ENCODE measurements around the gene CLPTM1. TPM values are rescaled to one million over a fixed set of nuclear protein-coding genes. Genes with fewer than 3 reads are reported as not detected.

The CLPTM1 gene
- total RNA-seq, 1 donor = 45.2 TPM

GRCh38 chr19:44951179-44952159, 3.7 kb upstream of the CLPTM1 start:
- TF ChIP-seq CTCF (IDR thresholded peaks at IDR 0.05; ENCODE audit: extremely low read depth, low read depth, low read length) = peak; percentile 95
- H3K4me1 ChIP-seq (ENCODE audit: insufficient read depth, low read length) = peaks cover 23% of the 10 kb centered on the region
- peaks cover 6% of the 10 kb centered on the region for H3K36me3 ChIP-seq (ENCODE audit: insufficient read depth, low read length)
- peak overlapping the region; percentile 56 for H3K4me3 ChIP-seq (ENCODE audit: insufficient read depth, low read length)
- no peaks in the 10 kb centered on the region for H3K9me3 ChIP-seq (ENCODE audit: low read depth, low read length)
- peak overlapping the region; percentile 84 for H2AFZ ChIP-seq (ENCODE audit: low read length)
- H3K79me2 ChIP-seq (ENCODE audit: insufficient read depth, low read length) = peaks cover 17% of the 10 kb centered on the region
- no peak overlapping the region for H3K27ac ChIP-seq (ENCODE audit: low read depth, low read length)
- DNase-seq (ENCODE audit: insufficient read length, low spot score, missing footprints) = peak; percentile 90
- peaks cover 11% of the 10 kb centered on the region for H4K20me1 ChIP-seq (ENCODE audit: insufficient read depth, low read length)
- peak overlapping the region; percentile 79 for H3K4me2 ChIP-seq (ENCODE audit: insufficient read depth, low read length)
- no peaks in the 10 kb centered on the region for H3K27me3 ChIP-seq (ENCODE audit: insufficient read depth, low read length)

GRCh38 chr19:44954278-44954648, 917 bp upstream of the CLPTM1 start:
- H3K36me3 ChIP-seq (ENCODE audit: insufficient read depth, low read length) = peaks cover 6% of the 10 kb centered on the region
- H3K9me3 ChIP-seq (ENCODE audit: low read depth, low read length) = no peaks in the 10 kb centered on the region
- TF ChIP-seq CTCF (IDR thresholded peaks at IDR 0.05; ENCODE audit: extremely low read depth, low read depth, low read length) = no peak
- peaks cover 22% of the 10 kb centered on the region for H3K4me1 ChIP-seq (ENCODE audit: insufficient read depth, low read length)
- peak overlapping the region; percentile 100 for H2AFZ ChIP-seq (ENCODE audit: low read length)
- H3K4me2 ChIP-seq (ENCODE audit: insufficient read depth, low read length) = peak overlapping the region; percentile 82
- peaks cover 35% of the 10 kb centered on the region for H4K20me1 ChIP-seq (ENCODE audit: insufficient read depth, low read length)
- DNase-seq (ENCODE audit: insufficient read length, low spot score, missing footprints) = no peak
- H3K27me3 ChIP-seq (ENCODE audit: insufficient read depth, low read length) = no peaks in the 10 kb centered on the region
- H3K79me2 ChIP-seq (ENCODE audit: insufficient read depth, low read length) = peaks cover 45% of the 10 kb centered on the region
- peak overlapping the region; percentile 77 for H3K4me3 ChIP-seq (ENCODE audit: insufficient read depth, low read length)
- H3K27ac ChIP-seq (ENCODE audit: low read depth, low read length) = peak overlapping the region; percentile 96

DNA sequence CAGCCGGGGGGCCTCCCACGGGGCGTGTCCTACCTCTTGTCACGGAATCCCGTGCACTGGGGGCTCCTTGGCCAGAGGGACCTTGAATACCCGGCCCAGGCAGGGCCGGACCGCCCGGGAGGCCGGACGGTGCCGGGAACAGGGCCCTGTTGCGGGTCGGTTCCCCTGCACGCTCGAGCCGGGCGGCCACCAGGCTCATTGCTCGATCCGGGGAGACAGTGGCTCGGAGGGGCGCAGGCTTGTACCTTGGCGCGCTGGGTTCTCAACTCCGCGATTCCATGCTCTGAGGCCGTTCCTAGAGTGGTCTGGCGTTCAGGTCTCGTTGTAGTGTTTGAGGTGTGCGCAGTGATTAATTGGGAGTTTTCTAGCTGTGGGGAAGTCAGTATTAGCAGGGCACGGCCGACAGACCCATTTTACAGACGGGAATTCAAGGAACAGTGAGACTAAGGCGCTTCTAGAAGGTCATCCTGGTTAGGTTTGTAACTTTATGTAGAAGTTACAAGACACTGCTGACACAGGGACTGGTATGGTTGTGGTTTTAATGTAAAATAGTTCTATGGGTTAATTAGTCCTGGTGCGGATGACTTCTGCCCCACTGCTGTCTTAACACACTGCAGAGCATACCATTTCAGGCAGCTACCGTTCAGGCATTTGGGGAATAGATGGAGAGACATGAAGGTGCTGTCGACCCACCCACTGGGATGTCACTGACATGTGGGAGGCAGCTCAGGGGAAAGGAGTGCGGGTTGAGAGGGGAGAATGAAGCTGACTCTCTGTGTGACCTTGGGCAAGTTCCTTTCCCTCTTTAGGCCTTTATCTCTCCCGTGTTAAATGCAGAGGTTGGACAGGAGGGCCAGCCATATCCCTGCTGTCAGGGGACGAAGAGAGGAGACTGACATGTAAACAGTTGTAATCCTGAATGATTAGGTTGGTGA, 592 bp downstream of the CLPTM1 start:
- peak overlapping the region; percentile 96 for H3K4me2 ChIP-seq (ENCODE audit: insufficient read depth, low read length)
- peaks cover 21% of the 10 kb centered on the region for H3K4me1 ChIP-seq (ENCODE audit: insufficient read depth, low read length)
- H3K27ac ChIP-seq (ENCODE audit: low read depth, low read length) = peak overlapping the region; percentile 85
- peak overlapping the region; percentile 77 for H3K4me3 ChIP-seq (ENCODE audit: insufficient read depth, low read length)
- peak overlapping the region; percentile 81 for H2AFZ ChIP-seq (ENCODE audit: low read length)
- TF ChIP-seq CTCF (IDR thresholded peaks at IDR 0.05; ENCODE audit: extremely low read depth, low read depth, low read length) = no peak
- peaks cover 50% of the 10 kb centered on the region for H4K20me1 ChIP-seq (ENCODE audit: insufficient read depth, low read length)
- no peaks in the 10 kb centered on the region for H3K27me3 ChIP-seq (ENCODE audit: insufficient read depth, low read length)
- no peak for DNase-seq (ENCODE audit: insufficient read length, low spot score, missing footprints)
- H3K79me2 ChIP-seq (ENCODE audit: insufficient read depth, low read length) = peaks cover 60% of the 10 kb centered on the region
- no peaks in the 10 kb centered on the region for H3K9me3 ChIP-seq (ENCODE audit: low read depth, low read length)
- H3K36me3 ChIP-seq (ENCODE audit: insufficient read depth, low read length) = no peaks in the 10 kb centered on the region

All from osteoblast (primary cell).